Ramos (cell line): Measurements from ENCODE around the gene LIX1L.

Experiments
- in situ Hi-C: fragments of 300-500 bp; cut with MboI; formaldehyde crosslinking; loops from one replicate; pipeline ENCODE4 v1.14.3; 2022; ENCODE audit warnings: low sequenced_read_pairs; ENCODE audit not compliant: unreplicated experiment

Gene LIX1L

DNA sequence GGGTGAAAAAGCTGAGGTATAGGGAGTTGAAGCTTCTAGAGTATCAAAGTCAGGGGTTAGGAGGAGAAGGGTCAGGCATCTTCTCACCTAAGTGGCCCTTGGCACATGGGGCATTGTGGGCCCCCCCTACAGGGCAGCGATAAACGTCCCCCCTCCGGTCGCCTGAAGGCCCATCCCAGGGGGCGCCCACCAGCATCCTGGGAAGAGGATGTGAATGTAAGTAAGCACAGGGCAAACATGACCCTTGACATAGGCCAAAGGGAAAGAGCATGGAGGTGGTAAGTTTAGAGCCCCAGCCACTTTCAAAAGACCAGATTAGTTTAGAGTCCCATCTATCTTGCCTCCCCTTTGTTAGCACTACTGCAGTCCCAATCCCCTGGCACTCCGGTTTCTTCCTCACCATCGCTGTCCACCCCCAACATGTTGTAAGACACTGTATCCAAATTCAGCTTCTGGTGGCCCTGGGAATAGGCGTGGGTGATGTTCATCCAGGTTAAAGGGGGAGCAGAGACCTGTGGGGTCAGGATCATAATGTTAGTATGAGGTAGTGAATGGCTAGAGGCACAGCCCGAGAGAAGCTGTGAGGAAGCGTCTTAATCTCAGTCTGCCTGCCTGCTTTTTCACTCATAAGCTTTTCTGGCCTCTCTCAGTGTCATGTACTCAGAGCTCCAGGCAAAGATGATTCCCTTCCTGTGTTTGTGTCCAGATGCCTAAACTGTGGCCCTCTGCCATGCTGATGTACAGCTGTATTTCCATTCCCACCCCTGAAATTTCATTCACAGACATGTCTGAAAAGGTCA is 50.7 kb downstream of the LIX1L start:
- in situ Hi-C loops: no loop called here

DNA sequence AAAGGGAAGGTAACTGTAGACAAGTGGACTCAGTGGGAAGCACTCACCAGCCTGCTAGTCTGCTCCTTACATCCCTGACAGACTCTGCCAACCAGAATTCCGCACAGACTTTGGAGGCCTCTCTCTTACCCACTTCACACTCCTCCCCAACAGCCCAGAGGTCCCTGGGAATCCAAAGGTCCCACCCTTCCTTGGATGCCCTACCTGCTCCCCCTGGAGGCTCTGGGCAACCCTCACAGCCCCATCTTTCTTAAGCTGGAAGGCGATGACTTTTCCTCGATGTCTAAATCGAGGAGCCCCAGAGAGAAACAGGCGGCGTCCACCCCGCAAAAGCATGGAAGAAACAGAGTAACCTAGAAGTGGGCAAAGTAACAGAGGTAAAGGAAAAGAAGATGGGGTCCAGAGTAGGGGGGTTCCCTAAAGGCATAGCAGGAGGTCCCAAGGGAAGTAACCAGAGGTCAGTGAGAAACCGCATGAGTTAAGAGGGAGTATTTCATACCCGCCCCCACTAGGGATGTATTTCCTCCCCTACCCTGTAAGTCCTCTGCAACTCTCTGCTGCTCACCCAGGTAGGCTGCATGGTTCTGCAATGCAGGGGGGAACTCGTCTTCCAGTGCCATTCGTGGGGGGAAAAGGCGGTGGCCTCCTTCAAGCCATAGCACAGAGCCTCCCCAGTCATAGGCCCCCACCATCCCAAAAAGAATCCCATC is 56.4 kb downstream of the LIX1L start:
- in situ Hi-C loops: no loop called here

DNA sequence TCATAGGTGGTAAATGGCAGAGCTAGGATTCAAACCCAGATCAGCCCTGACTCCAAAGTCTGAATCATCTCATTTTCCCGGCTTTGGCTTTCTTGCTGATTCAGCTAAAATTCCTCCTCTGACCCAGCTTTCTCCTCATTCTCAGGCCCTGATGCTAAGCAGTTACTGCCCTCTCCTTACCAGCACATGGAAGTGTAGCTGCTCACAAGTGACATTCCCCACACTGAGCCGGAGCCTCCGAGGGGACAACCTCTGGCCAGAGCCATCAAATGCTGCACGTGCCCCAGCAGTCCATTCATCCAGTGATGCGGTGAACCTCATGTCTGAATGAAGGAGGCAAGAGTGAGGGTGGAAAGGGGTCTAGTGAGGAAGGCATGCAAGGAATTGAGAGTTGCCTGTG is 59.1 kb downstream of the LIX1L start:
- in situ Hi-C loops: loop anchor here (5.0 to 10.0 kb wide), 2 partner anchors 36 to 116 kb away; no protein-coding TSS in a partner anchor

DNA sequence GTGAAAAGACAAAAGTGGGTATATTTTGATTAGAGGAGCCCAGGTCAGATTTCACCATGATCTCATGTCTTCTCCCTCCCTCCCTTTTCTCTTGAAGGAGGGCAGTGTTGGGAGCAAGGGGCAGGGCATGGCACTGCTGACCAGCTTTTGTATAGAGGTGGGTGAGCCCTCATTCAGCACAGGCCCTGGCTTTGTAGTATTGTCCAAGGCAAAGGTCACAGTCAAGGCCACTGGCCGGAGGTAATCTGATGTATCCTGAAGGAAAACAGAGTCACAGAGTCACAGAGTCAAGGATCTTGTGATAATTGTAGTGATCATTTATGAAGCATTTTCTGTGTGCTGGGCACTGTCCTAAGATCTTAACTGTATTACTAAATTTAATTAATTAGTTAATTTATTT is 59.8 kb downstream of the LIX1L start:
- in situ Hi-C loops: loop anchor here (5.0 to 10.0 kb wide), 2 partner anchors 36 to 117 kb away; no protein-coding TSS in a partner anchor

DNA sequence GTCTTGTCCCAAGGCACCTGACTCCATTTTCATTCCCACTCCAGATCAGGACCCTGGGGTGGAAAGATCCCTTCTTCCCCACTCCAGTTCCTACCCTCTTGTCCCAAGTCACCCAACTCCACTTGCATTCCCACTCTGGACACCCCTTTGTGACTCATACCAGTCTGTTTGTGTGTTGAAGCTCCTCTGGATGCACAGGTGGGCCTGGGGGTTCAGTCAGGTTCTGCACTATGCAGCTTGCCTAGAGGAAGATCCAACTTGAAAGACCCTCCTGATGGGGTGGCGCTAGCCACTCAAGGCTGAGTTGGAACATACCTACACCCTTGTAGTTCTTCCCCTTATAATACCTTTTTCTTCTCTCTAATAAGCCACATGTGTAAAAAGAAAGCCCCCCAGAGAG is 62.3 kb downstream of the LIX1L start:
- in situ Hi-C loops: loop anchor here (5.0 to 10.0 kb wide), 2 partner anchors 33 to 119 kb away; no protein-coding TSS in a partner anchor

DNA sequence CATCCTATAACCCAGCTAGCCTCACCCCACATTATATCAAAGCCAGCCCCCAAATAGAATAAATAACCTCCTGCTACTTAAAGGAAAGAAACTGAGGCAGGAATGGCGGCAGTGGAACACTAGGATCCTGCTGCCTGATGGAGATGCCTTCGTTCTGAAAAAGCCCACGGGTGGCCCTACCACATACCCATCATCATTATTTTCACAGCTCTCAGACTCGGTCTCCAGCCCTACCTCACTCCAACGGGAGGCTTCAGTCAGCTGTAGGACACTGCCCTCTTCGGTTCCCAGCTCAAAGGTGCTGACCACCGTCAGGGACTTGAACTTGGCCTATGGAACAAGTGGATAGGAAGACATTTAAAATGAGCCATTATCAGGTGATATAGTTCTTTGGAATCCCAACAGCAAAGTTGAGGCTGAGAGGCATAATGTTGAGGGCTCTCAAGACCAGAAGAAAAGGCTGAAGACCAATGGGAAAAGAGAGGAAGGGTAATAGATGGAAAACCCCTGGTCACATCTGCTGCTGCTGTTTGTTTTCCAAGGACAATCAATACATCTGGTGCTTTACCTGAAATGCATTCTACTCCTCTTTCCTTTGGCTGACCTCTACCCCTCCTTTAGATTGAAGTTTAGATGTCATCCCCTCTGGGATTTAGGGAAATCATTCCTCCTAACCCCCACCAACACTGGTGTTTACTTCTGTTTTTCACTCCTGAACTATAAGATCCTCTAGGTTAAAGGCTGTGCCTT is 64.3 kb downstream of the LIX1L start:
- in situ Hi-C loops: loop anchor here (10.0 kb wide), 1 partner anchor 121 kb away; no protein-coding TSS in a partner anchor

DNA sequence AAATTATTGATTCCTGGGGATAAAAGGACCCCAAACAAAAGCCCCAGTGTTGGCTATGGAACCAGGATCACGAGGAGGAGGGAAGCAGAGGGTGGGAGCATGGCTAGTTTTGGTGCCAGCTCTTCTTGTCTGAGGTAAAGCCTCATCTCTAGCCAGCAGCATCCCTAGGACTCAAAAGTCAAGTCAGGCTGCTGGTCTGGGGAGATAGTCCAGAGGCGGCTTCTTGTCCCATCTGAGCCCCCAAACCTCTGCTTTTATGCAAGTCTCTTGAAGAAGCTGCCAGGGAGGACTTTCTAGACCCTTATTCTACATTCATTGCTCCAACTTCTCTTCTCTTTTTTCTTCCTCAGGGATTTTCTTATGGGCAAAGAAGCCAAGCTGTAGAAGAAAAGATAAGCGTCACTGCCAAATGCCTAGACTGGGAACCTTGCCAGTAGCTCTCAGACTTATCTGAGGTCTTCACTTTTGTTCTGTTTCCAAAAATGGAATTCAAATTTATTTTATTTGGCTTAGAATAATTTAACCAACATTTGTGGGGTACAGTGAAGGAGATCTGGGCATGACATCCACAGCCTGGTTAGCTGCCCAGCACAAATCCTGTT is 65.2 kb downstream of the LIX1L start:
- in situ Hi-C loops: loop anchor here (10.0 kb wide), 1 partner anchor 122 kb away; no protein-coding TSS in a partner anchor

DNA sequence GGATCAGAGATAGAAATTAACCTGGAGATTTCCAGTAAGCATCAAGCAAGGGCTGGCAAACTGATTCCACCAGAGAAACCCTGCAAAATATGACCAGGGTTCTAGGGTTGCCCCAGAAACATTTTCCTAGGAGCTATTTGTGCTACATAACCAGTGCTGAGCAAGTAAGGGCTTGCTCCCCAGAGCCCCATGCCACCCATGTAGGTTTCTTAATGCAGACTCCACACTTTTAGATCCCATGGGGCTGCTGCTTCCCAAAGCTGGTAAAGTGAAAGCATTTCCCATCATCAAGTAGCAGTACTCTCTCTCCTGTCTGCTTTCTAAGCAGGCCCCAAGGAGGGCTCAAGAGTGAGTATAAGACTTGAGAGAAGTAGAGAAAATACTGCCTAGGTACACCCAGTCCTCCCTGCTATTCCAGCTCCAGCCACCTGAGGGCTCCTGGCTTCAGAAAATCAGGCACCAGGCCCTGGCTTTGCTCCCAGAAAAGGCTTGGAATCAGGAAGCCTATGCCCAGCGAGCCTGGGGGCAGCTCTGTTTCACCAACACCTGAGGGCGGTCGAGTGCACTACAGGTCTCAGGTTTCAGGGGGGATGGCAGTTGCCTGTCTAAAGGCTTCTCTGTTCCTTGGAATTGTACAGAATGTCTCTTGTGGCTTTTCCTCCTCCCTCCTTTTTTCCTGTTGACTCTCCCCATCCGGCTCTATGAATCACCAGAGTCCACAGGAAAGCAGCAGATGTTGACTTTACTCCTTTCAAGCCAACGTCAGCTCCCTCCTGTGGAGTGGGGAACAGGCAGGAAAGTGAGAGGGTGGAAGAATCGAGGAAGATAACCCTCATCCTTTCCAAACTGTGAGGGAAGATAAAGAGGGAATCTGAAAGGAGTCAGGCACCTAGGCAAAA is 66.0 kb downstream of the LIX1L start:
- in situ Hi-C loops: loop anchor here (10.0 kb wide), 1 partner anchor 123 kb away; no protein-coding TSS in a partner anchor

DNA sequence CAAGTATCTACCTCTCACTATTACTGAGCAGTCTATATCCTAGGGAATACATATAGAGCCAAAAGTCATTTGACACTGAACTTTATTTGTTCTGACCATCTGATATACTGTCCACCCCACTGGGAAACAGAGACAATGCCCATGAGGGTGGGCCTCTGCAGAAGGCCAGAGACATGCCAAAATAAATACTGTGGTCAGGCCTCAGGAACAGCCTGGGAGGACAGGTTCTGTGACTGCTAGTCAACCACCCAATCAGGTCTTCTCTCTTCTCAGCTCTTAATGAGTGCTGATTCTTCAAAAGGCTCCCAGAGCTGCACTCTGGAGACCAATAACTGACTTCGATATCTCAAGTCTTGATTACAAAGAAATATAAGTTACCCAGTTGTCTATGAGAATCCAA is 66.7 kb downstream of the LIX1L start:
- in situ Hi-C loops: loop anchor here (10.0 kb wide), 1 partner anchor 124 kb away; no protein-coding TSS in a partner anchor

DNA sequence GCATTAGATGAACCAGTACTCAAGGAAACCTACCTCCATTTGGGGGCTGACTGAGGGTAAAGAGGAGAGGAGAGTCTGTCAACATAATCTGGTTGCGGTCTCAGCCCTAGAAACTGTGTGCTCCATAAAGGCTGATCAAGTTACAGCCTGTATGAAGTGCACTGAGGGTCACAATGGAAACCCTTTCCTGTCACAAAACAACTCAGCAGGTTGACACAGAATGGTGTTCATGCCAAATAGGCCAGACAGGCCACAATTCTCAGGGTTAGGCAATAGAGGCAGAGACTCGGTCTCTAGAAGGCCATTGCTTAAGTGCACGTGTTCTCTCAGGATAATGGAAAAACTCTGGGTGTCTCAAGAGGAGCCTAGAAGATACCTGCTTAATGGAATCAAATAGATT is 68.1 kb downstream of the LIX1L start:
- in situ Hi-C loops: loop anchor here (10.0 kb wide), 1 partner anchor 125 kb away; no protein-coding TSS in a partner anchor

DNA sequence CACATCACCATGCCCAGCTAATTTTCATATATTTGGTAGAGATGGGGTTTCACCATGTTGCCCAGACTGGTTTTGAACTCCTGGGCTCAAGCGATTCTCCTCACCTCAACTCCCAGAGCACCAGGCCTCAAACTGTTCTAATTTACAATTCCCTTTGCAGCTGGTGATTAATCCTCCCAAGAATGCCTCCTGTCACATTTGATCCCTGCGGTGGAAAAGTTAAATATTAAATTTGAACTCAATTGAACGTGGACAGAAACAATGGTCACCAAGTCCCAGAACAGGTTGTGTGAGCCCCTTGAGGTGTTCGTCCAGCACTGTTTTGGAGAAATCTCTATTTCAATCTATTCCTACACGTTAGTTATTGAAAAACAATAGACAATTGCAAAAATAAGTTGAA is 70.2 kb downstream of the LIX1L start:
- in situ Hi-C loops: no loop called here

DNA sequence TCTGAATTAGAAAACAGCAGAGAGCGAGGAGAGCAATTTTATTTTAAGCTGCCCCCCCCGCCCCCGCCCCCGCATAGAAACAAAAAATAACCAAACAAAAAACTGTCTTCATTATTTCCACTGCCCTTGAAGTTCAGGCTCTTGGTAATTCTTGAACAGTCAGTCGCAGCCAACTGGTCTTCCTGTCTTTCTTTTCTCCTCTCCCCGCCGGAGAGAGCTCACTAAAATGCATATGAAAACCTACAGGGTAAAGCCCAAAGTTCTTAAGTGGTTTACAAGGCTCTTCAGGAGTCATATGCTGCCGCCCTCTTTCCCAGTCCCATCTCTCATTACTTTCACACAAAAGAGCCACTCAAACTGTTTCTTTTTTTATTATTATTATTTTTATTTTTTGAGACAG is 71.0 kb downstream of the LIX1L start:
- in situ Hi-C loops: no loop called here

DNA sequence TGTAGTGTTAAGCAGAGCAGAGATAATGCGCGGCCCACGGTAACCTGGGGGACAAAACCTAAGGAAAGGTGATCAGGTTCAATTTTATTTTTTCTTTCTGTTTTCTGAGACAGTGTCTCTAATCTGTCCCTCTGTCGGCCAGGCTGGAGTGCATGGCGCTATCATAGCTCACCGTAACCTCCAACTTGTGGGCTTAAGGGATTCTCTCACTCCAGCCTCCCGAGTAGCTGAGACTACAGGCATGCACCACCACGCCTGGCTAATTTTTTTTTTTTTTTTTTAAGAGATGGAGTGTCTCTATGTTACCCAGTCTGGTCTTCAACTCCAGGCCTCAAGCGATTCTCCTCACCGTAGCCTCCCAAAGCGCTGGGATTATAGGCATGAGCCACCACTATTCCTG is 71.4 kb downstream of the LIX1L start:
- in situ Hi-C loops: no loop called here

DNA sequence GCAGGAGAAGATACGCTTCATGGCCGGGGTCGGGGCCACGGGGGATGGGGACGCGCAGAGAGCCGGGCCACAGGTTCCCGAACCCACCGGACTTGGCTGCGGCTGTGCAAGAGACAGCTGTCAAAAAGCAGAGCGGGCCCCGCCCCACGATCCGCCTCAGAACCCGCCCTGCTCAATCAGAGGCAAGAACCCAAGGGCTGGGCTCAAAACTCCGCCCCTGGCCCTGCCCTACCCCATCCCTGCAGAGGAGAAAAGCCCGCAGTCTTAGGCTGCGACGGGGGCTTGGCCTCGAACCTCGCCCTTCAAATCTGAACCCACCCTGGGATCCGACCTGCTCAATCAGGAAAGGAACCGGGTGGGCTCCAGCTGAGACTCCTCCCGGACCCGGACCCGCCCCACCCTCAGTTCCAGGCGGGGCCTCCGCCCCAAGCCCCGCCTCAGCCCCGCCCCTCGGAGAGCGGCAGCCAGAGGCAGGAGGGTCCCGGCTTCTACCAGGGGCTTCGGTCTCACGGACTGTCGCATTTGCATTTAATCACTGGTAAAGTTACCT is 72.0 kb downstream of the LIX1L start, which contains the start of gene ANKRD35:
TSS of gene ANKRD35 (minus strand) at position 129 of the 550 bp plus-strand sequence. CDS start at position 21, 108 bp downstream.
- in situ Hi-C loops: no loop called here

DNA sequence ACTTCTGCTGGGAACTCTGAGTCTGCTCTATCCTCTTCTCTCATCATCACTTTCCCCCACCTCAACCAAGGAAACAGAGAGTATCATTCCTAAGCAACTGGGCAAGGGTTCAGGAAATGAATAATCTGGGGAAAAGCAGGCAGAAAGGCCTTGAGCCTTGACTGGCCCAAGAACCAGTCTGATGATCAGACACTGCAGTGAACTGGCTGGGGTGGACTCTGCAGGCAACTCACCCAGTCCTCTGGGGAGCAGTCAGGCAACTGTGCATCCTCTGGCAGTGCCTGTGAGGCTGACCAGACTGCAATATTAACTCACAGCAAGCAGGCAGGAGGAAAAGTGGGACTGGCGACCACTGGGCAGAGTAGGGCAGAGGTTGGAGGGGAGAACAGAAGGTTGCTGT is 73.1 kb downstream of the LIX1L start:
- in situ Hi-C loops: no loop called here
